Cortex of kidney (tissue), 1 donor: ENCODE measurements around the gene TMEM123.

Experiments
- DNase-seq: peaks from one replicate; lab custom pipeline; 2025; lab: John Stamatoyannopoulos, UW

Gene TMEM123

GRCh38 chr11:102471474-102471873 lies 18.9 kb upstream of the TMEM123 start:
- no peak for DNase-seq

GRCh38 chr11:102470251-102470650 lies 17.7 kb upstream of the TMEM123 start:
- no peak for DNase-seq

GRCh38 chr11:102469196-102469821 lies 16.7 kb upstream of the TMEM123 start:
- no peak for DNase-seq

GRCh38 chr11:102468616-102469195 lies 16.1 kb upstream of the TMEM123 start:
- no peak for DNase-seq

GRCh38 chr11:102467853-102468580 lies 15.5 kb upstream of the TMEM123 start:
- DNase-seq = no peak

- no peak for DNase-seq
Measured at GRCh38 chr11:102467080-102467708, 14.6 kb upstream of the TMEM123 start.

- no peak for DNase-seq
Measured at GRCh38 chr11:102465696-102466095, 13.1 kb upstream of the TMEM123 start.

GRCh38 chr11:102464859-102465500 lies 12.4 kb upstream of the TMEM123 start:
- no peak for DNase-seq

- no peak for DNase-seq
Measured at GRCh38 chr11:102464037-102464436, 11.5 kb upstream of the TMEM123 start.

- no peak for DNase-seq
Measured at GRCh38 chr11:102462610-102463009, 10.0 kb upstream of the TMEM123 start.

GRCh38 chr11:102459393-102459792 lies 6.8 kb upstream of the TMEM123 start:
- DNase-seq = no peak

- no peak for DNase-seq
Measured at GRCh38 chr11:102458548-102458947, 6.0 kb upstream of the TMEM123 start.

- no peak for DNase-seq
Measured at GRCh38 chr11:102457865-102458264, 5.3 kb upstream of the TMEM123 start.

GRCh38 chr11:102457056-102457677 lies 4.6 kb upstream of the TMEM123 start:
- DNase-seq = no peak

GRCh38 chr11:102456381-102456780 lies 3.8 kb upstream of the TMEM123 start:
- DNase-seq = no peak

GRCh38 chr11:102453921-102454320 lies 1.4 kb upstream of the TMEM123 start:
- no peak for DNase-seq

GRCh38 chr11:102453302-102453695 lies 734 bp upstream of the TMEM123 start:
- no peak for DNase-seq

- DNase-seq = no peak
Measured at GRCh38 chr11:102451681-102452460, 694 bp downstream of the TMEM123 start.

- no peak for DNase-seq
Measured at GRCh38 chr11:102451041-102451680, 1.4 kb downstream of the TMEM123 start.
